A673 (cell line): ENCODE data around the gene FSTL4.

Experiments used
- EZH2 ChIP-seq: fragments of 200-600 bp; sonication (generic); IDR thresholded peaks from 2 replicates; pipeline ENCODE4 v1.6.1; 2017; ENCODE audit warnings: borderline replicate concordance, low read depth, mild to moderate bottlenecking, mixed read lengths, antibody characterized with exemption, low read length; ENCODE audit not compliant: poor library complexity, severe bottlenecking
- TF ChIP-seq, protein P1 (sequence below): fragments of 300-800, 200-600 bp; sonication (generic); conservative IDR thresholded peaks from 2 replicates; pipeline ENCODE4 v1.5.1; 2017; ENCODE audit warnings: low read depth, mild to moderate bottlenecking, antibody characterized with exemption, low read length, moderate library complexity, mixed read lengths

DNA sequence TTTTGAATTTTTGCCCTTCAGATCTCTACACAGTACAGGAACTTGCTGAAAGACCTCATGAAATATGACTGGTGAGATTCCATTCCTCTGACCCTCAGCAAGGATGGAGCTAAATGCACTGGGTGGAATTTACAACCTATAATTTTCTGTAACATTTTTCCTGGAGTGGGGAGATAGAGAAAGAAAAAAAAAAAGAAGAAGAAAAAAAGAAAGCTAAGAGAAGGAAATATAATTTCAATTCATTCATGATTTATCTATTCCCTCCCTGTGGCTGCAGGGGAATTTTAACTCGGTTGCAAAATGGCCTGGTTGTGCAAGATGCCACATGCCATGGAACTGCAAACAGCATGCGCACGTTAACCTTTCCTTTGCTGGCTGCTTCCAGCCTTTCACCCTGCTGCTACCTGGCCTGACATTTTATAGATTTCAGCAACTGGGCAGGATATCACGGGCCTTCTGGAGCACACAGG, 155.4 kb downstream of the FSTL4 start:
- TF ChIP-seq, protein P1, sequence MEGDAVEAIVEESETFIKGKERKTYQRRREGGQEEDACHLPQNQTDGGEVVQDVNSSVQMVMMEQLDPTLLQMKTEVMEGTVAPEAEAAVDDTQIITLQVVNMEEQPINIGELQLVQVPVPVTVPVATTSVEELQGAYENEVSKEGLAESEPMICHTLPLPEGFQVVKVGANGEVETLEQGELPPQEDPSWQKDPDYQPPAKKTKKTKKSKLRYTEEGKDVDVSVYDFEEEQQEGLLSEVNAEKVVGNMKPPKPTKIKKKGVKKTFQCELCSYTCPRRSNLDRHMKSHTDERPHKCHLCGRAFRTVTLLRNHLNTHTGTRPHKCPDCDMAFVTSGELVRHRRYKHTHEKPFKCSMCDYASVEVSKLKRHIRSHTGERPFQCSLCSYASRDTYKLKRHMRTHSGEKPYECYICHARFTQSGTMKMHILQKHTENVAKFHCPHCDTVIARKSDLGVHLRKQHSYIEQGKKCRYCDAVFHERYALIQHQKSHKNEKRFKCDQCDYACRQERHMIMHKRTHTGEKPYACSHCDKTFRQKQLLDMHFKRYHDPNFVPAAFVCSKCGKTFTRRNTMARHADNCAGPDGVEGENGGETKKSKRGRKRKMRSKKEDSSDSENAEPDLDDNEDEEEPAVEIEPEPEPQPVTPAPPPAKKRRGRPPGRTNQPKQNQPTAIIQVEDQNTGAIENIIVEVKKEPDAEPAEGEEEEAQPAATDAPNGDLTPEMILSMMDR: no peak
- TF ChIP-seq EZH2: no peak
